HG03520 (cell line): Measurements from ENCODE around the gene ALOX12.
"Not testable (repeated sequence)": the region's sequence is repeated elsewhere in the genome, so short reads cannot be mapped to it uniquely, and the experiment has no call there.

ENCODE experiments used
- ATAC-seq: cut with Tn5 transposase; IDR thresholded peaks from one replicate; pipeline ENCODE4 v1.9.1; 2021; ENCODE audit warnings: mild to moderate bottlenecking, moderate library complexity; ENCODE audit not compliant: unreplicated experiment

Gene ALOX12

DNA sequence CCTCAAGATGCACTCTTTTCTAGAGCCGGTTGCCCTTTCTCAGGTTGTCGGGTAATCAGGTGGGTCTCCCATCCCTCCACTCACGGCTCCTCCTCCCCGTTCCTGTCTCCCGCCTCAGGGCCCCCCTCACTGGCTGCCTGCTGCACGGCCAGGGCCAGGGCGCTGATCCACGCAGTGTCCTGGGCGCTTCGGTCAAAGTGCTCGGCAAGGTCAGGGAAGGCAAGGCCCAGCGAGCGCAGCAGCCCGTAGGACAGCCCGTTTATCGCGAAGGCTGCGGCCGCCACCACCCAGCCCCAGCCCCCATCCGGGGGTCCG lies 47.3 kb downstream of the ALOX12 start:
- no peak for ATAC-seq

DNA sequence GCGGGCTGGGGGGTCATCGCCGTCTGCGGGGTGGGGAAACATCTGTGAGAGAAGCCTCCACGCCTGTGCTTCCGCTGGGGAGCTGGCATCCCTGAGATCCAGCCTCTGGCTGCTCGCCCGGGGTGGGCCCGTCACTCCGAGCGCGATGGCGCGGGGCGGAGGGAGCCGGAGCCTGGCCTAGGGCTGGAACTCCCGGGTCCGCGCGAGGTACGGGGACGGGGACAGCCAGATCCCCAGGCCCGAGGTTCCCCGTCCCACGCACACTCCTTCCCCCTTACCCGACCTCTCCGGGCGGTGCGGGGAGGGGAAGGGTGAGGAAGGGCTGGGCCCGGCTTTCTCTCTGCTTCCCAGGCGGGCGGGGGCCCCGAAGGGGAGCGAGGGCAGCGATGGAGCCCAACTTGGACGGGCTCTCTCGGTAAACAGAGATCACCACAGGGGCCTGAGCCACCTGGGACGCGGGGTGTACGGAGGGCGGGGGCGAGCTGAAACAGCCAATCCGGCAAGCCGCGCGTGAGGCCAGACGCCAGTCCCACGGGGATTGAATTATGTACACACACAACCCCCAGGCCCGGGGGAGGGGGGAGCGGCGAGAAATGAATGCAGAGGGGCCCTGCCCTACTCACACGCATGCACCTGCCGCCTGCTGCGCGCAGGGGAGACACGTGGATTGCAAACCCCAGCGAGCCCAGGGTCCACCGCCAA lies 47.8 kb downstream of the ALOX12 start, which contains the start of gene SLC16A11:
TSS of gene SLC16A11 (minus strand) at position 596 of the 702 bp plus-strand sequence. CDS start at position 17, 579 bp downstream.
- no peak for ATAC-seq

DNA sequence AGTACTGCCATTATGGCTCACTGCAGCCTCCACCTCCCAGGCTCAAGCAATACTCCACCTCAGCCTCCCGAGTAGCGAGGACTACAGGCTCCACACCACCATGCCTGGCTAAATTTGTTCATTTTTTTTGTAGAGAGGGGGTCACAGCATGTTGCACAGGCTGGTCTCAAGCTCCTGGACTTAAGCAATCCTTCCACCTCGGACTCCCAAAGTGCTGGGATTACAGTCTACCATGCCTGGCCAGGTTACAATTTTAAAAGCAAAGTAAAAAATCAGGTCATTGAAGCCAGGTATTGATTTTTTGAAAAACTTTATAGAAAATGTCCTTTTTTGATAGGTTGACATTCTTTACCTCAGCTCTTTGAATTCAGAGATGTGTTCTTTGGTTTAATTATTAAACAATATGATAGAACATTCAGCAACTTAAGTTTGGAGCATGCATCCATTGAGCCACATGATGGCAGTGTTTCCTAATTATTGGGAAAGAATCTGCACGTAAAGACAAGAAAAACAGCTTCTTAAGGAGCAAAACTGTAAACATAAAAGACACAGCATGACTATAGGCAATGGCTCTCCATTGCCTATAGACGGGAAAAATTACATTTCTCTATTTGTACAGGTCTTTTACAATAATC lies 49.8 kb downstream of the ALOX12 start:
- ATAC-seq, result no peak

- no peak for ATAC-seq
These were observed 50.4 kb downstream of the ALOX12 start for GRCh38 chr17:7046127-7046724.

GRCh38 chr17:7046725-7047397 lies 51.0 kb downstream of the ALOX12 start:
- ATAC-seq, result not testable (repeated sequence)

- ATAC-seq, result no peak
These were observed 51.7 kb downstream of the ALOX12 start for GRCh38 chr17:7047566-7047965.

DNA sequence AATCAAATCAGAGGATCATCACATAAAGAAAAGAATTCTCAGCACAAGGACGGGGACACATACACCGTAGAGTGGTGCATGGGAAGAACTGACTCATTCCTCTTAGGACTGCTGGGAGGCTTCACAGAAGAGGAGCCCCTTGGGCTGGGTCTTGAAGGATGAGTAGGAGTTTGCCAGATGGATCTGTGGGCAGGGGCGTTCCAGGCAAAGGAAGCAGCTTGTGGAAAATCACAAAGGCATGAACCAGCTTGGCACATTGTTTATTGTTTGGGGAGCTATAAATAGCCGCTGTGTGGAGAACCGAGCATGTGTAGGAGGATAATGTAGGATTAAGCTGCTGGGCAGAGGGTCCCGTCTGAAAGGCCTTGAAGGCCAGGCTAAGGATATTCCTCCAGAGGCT lies 53.1 kb downstream of the ALOX12 start:
- no peak for ATAC-seq

DNA sequence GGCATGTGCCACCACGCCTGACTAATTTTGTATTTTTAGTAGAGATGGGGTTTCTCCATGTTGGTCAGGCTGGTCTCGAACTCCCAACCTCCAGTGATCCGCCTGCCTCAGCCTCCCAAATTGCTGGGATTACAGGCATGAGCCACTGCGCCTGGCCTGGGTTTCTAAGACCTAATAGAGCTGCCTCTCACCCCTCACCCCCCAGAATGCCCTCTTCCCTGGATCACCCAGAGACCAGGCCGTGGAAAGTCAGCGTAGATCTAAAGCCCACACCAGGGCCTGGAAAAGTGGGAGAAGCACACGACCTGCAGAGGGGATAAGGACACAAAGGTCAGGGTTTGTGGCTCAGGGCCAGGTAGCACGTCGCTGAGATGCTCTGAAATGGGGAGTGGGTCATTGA lies 54.7 kb downstream of the ALOX12 start:
- not testable (repeated sequence) for ATAC-seq

DNA sequence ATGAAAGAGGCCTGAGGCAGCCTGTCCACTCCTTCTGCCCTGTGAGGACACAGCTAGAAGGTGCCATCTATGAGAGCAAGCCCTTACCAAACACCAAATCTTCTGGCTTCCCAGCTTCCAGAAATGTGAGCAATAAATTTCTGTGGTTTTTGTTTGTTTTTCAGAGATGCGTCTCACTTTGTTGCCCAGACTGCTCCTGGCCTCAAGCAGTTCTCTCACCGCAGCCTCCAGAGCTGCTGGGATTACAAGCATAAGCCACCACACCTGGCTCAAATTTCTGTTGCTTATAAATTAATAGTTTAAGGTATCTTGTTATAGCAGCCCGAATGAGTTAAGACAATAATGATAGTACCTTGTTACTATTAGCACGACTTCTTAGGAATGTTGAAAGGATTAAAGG lies 60.5 kb downstream of the ALOX12 start:
- no peak for ATAC-seq

GRCh38 chr17:7058831-7059447 lies 63.1 kb downstream of the ALOX12 start:
- no peak for ATAC-seq
